GM18858 (cell line): ENCODE data around the gene TDRD12.
"Not testable (repeated sequence)": the region's sequence is repeated elsewhere in the genome, so short reads cannot be mapped to it uniquely, and the experiment has no call there.

ENCODE experiments used
- ATAC-seq: cut with Tn5 transposase; IDR thresholded peaks from one replicate; pipeline ENCODE4 v1.9.1; 2021; ENCODE audit not compliant: unreplicated experiment

Gene TDRD12

GRCh38 chr19:32864318-32865007 is 144.9 kb downstream of the TDRD12 start:
- no peak for ATAC-seq

DNA sequence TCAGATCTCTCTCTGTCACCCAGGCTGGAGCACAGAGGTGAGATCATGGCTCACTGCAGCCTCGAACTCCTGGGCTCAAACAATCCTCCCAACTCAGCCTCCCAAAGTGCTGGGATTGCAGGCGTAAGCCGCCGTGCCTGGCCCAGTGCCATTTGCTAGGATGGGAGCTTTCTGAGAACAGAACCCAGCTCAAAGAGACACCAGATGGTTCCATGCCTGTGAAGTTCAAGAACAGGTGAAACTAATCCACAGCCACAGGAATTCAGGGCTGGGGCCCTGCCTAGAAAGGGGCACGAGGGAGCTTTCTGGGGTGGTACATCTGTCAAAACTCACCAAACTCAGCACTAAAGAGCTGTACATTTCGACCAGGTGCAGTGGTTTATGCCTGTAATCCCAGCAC is 145.8 kb downstream of the TDRD12 start:
- no peak for ATAC-seq

- ATAC-seq, result no peak
These were observed 146.5 kb downstream of the TDRD12 start for GRCh38 chr19:32866061-32866460.

GRCh38 chr19:32866564-32867265 is 147.1 kb downstream of the TDRD12 start:
- no peak for ATAC-seq

- not testable (repeated sequence) for ATAC-seq
These were observed 147.9 kb downstream of the TDRD12 start for GRCh38 chr19:32867436-32867835.

- ATAC-seq, result no peak
These were observed 148.8 kb downstream of the TDRD12 start for GRCh38 chr19:32868206-32868950.

GRCh38 chr19:32869369-32869965 is 149.9 kb downstream of the TDRD12 start, which contains the start of gene SLC7A9:
Gene SLC7A9, minus strand, starts transcription at chr19:32869767. Its CDS starts 1,233 bp downstream, at chr19:32868534.
- ATAC-seq, result no peak

DNA sequence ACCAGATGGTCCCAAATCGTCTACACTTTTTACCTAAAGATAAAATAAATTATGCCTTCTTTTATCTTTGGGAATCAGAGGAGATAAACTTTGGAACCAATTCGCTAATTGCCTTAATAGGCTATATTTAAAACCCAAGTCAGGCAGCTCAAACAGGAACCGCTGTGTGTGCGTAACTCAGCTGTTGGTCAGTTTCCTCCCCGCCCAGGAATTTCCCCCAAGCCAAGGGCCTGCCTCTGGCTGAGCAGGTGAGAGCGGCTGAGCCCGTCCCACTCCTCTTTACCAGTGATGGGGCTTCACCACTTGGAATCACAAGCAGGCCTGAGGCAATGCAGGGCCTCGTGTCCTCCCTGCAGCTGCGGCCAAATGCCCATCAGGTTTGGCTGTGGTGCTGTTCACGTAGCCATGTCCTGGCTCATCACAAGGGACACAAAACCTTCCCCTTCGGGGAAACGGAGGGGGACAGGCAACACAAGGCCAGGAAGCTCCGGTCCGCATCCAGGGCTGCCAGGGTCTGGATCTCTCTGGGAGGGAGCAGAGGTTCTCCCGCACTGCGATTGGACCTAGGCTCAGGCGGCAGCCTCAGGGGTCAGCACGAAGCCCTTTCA is 150.5 kb downstream of the TDRD12 start:
- ATAC-seq, result no peak

- no peak for ATAC-seq
These were observed 151.4 kb downstream of the TDRD12 start for GRCh38 chr19:32870981-32871451.

GRCh38 chr19:32872391-32872790 is 152.8 kb downstream of the TDRD12 start:
- ATAC-seq, result no peak

DNA sequence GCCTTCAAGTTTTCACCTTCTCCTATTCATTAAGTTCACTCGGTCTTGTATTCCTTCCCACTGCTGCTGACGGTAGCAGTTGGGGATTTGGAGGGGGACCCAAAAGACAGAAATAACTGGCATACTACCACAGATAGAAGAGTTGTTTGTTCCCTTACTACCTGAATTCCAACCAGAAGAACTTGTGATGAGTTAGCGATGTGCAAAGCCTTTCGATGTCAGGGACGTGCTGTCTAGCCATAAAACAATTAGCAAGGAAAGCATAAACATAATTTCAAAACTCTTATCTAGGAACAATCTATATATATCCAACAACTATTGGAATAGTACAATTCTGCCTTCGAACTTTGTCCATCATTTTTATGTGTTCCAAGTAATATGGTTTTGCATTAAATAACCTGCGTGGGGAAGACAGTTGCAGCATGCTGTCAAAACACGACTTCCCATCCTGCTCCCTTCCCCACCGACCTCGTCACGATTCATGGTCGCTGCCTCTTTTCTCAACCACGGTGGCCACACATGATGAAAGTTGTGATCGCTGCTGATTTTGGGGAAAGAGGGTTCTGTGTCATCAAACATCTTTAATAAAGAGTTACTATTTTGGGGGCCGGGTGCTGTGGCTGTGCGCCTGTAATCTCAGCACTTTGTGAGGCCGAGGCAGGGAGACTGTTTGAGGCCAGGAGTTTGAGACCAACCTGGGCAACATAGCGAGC is 153.8 kb downstream of the TDRD12 start:
- no peak for ATAC-seq

- ATAC-seq, result no peak
These were observed 155.0 kb downstream of the TDRD12 start for GRCh38 chr19:32874605-32875004.

GRCh38 chr19:32875428-32875827 is 155.9 kb downstream of the TDRD12 start:
- no peak for ATAC-seq

DNA sequence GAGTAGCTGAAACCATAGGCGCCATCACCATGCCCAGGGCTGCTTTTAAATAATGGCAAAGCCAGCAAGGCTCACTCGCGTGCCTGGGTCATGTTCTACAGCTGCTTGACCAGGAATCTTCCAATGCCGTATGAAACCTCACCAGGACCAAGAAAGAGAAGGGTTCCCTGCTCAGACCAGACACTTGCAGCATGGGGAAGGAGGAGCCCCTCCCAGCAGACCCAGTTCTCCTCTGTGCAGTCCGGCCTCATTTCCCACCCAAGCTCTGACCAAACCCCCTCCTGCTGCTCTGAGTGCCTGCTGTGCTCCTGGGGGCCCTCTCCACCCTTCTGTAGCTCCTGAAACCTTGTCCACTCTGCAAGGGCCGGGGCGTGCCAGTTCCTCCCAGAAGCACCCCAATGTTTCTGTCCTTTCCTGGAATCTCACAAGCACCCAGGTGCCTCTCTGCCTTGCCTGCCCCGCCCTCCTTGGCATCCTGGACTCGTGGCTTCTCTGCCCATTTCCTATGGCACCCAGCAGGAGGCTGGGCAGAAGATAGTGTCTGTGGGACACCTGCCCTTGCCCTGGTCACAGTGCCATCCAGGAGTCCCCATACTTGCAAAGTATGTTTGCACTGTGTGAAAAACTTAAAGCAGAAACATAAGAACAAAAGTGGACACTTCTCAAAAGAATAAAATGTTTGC is 156.8 kb downstream of the TDRD12 start:
- no peak for ATAC-seq

GRCh38 chr19:32876919-32877285 is 157.3 kb downstream of the TDRD12 start:
- ATAC-seq, result no peak
